H9 (cell line): ENCODE data around the gene ISCU. TPM values are rescaled to one million over a fixed set of nuclear protein-coding genes. Genes with fewer than 3 reads are reported as not detected.

ENCODE experiments used
- DNase-seq: peaks from one replicate; pipeline ENCODE4 v3.0.0-alpha.2; 2017
- H2AFZ ChIP-seq: one replicate; pipeline ENCODE4 v1.6.1; 2013; ENCODE audit warnings: mild to moderate bottlenecking, low read length, control low read depth, moderate library complexity
- H2AK5ac ChIP-seq: 2 replicates; pipeline ENCODE4 v1.6.1; 2013; ENCODE audit warnings: low read length, control low read depth, mixed read lengths; ENCODE audit not compliant: insufficient read length
- H2BK120ac ChIP-seq: one replicate; pipeline ENCODE4 v1.6.1; 2013; ENCODE audit warnings: low read depth, mild to moderate bottlenecking, low read length, control low read depth, inconsistent platforms; ENCODE audit not compliant: poor library complexity, severe bottlenecking
- H2BK12ac ChIP-seq: 2 replicates; pipeline ENCODE4 v1.6.1; 2013; ENCODE audit warnings: low read length, control low read depth, mixed read lengths, low read depth; ENCODE audit not compliant: insufficient read length
- H2BK15ac ChIP-seq: 2 replicates; pipeline ENCODE4 v1.6.1; 2013; ENCODE audit warnings: low read depth, low read length, control low read depth
- H2BK20ac ChIP-seq: one replicate; pipeline ENCODE4 v1.6.1; 2013; ENCODE audit warnings: low read depth, mild to moderate bottlenecking, low read length, control low read depth, inconsistent platforms; ENCODE audit not compliant: poor library complexity, severe bottlenecking
- H2BK5ac ChIP-seq: 2 replicates; pipeline ENCODE4 v1.6.1; 2013; ENCODE audit warnings: low read length, control low read depth, mixed read lengths; ENCODE audit not compliant: insufficient read length
- H3K14ac ChIP-seq: 2 replicates; pipeline ENCODE4 v1.6.1; 2013; ENCODE audit warnings: low read length, control low read depth; ENCODE audit not compliant: insufficient read depth
- H3K18ac ChIP-seq: 2 replicates; pipeline ENCODE4 v1.6.1; 2013; ENCODE audit warnings: low read depth, mild to moderate bottlenecking, mixed read lengths, low read length, control low read depth; ENCODE audit not compliant: insufficient read length
- H3K23ac ChIP-seq: 2 replicates; pipeline ENCODE4 v1.6.1; 2013; ENCODE audit warnings: low read length, control low read depth, mixed read lengths, low read depth; ENCODE audit not compliant: insufficient read length
- H3K23me2 ChIP-seq: 2 replicates; pipeline ENCODE4 v1.6.1; 2013; ENCODE audit warnings: low read depth, mild to moderate bottlenecking, mixed read lengths, low read length, control low read depth; ENCODE audit not compliant: insufficient read length, poor library complexity, severe bottlenecking
- H3K27ac ChIP-seq: 2 replicates; pipeline ENCODE4 v1.5.1; 2013; ENCODE audit warnings: low read length, control low read depth, mixed read lengths, low read depth; ENCODE audit not compliant: insufficient read length
- H3K27me3 ChIP-seq: 2 replicates; pipeline ENCODE4 v1.6.1; 2013; ENCODE audit warnings: low read length, control low read depth, inconsistent platforms; ENCODE audit not compliant: insufficient read depth
- H3K4ac ChIP-seq: 2 replicates; pipeline ENCODE4 v1.6.1; 2013; ENCODE audit warnings: low read depth, mild to moderate bottlenecking, control low read depth, inconsistent platforms, low read length, moderate library complexity
- H3K4me1 ChIP-seq: 2 replicates; pipeline ENCODE4 v1.6.1; 2013; ENCODE audit warnings: low read length, control low read depth, inconsistent platforms; ENCODE audit not compliant: insufficient read depth
- H3K4me2 ChIP-seq: 2 replicates; pipeline ENCODE4 v1.6.1; 2013; ENCODE audit warnings: low read length, control low read depth, mixed read lengths; ENCODE audit not compliant: insufficient read length, insufficient read depth
- H3K56ac ChIP-seq: 2 replicates; pipeline ENCODE4 v1.6.1; 2013; ENCODE audit warnings: low read depth, mild to moderate bottlenecking, mixed read lengths, low read length, control low read depth; ENCODE audit not compliant: insufficient read length
- H3K79me1 ChIP-seq: 2 replicates; pipeline ENCODE4 v1.6.1; 2013; ENCODE audit warnings: low read depth, mild to moderate bottlenecking, moderate library complexity, low read length, control low read depth, inconsistent platforms; ENCODE audit not compliant: insufficient read depth, poor library complexity, severe bottlenecking
- H3K79me2 ChIP-seq: 2 replicates; pipeline ENCODE4 v1.6.1; 2013; ENCODE audit warnings: low read length, control low read depth, inconsistent platforms; ENCODE audit not compliant: insufficient read depth
- H3K9ac ChIP-seq: 2 replicates; pipeline ENCODE4 v1.6.1; 2013; ENCODE audit warnings: low read length, control low read depth, mixed read lengths; ENCODE audit not compliant: insufficient read length; ENCODE audit errors: extremely low read depth
- H3K9me3 ChIP-seq: one replicate; pipeline ENCODE4 v1.6.1; 2013; ENCODE audit warnings: low read depth, low read length, inconsistent platforms; ENCODE audit not compliant: control insufficient read depth
- H3T11ph ChIP-seq: one replicate; pipeline ENCODE4 v1.6.1; 2013; ENCODE audit warnings: mild to moderate bottlenecking, low read length, control low read depth, inconsistent platforms
- H4K20me1 ChIP-seq: one replicate; pipeline ENCODE4 v1.6.1; 2013; ENCODE audit not compliant: control insufficient read depth, insufficient read length, insufficient read depth
- H4K5ac ChIP-seq: 2 replicates; pipeline ENCODE4 v1.6.1; 2013; ENCODE audit warnings: low read depth, mild to moderate bottlenecking, mixed read lengths, low read length, control low read depth; ENCODE audit not compliant: insufficient read length
- H4K8ac ChIP-seq: replicated peaks from 2 replicates; pipeline ENCODE4 v1.6.1; 2013; ENCODE audit warnings: low read length, control low read depth, mixed read lengths, low read depth; ENCODE audit not compliant: insufficient read length
- H4K91ac ChIP-seq: 2 replicates; pipeline ENCODE4 v1.6.1; 2013; ENCODE audit warnings: low read depth, mild to moderate bottlenecking, moderate library complexity, mixed read lengths, low read length, control low read depth; ENCODE audit not compliant: insufficient read length
- H3K27ac Mint-ChIP-seq, 3 experiments: 2 replicates in 2 of 3; 3 replicates in 1 of 3; pipeline ENCODE4 v1.8.0; 2020 to 2021; ENCODE audit warnings: mixed read lengths in 3 of 3, mild to moderate bottlenecking in 1 of 3, moderate library complexity in 1 of 3
- H3K27me3 Mint-ChIP-seq: 2 replicates; pipeline ENCODE4 v1.8.0; 2021; ENCODE audit warnings: low read depth, mild to moderate bottlenecking, moderate library complexity, mixed read lengths
- H3K36me3 Mint-ChIP-seq, 3 experiments: 2 replicates in 2 of 3; 3 replicates in 1 of 3; pipeline ENCODE4 v1.8.0; 2020 to 2021; ENCODE audit warnings: low read depth in 3 of 3, mixed read lengths in 3 of 3; ENCODE audit not compliant: insufficient read depth in 1 of 3
- H3K4me1 Mint-ChIP-seq, 2 experiments: 2 replicates each; pipeline ENCODE4 v1.8.0; 2020; ENCODE audit warnings: mixed read lengths in 2 of 2
- H3K4me3 Mint-ChIP-seq, 2 experiments: 2 replicates in 1 of 2; 3 replicates in 1 of 2; pipeline ENCODE4 v1.8.0; 2020 to 2021; ENCODE audit warnings: mild to moderate bottlenecking in 2 of 2, mixed read lengths in 2 of 2, moderate library complexity in 1 of 2
- H3K9me3 Mint-ChIP-seq, 2 experiments: 2 replicates in 1 of 2; 3 replicates in 1 of 2; pipeline ENCODE4 v1.8.0; 2020; ENCODE audit warnings: mild to moderate bottlenecking in 2 of 2, mixed read lengths in 2 of 2, moderate library complexity in 1 of 2
- WGBS: extraction: QIAGEN DNeasy Blood & Tissue Kit; methylation state at CpG from one replicate; pipeline ENCODE4 v1.1.7; 2013; ENCODE audit warnings: missing lambda C conversion rate, low lambda C conversion rate, mixed read lengths; ENCODE audit not compliant: insufficient read length; ENCODE audit errors: extremely low coverage; 5-methylcytosine and 5-hydroxymethylcytosine counted together
- total RNA-seq: library from RNA; stranded (reverse); gene quantifications from 2 replicates; pipeline ENCODE4 v1.2.1, GENCODE V29; 2021
- TF ChIP-seq, protein P1 (sequence below): fragments of 200-600 bp; sonication (generic); conservative IDR thresholded peaks from 3 replicates; pipeline ENCODE4 v1.8.0; 2021; ENCODE audit warnings: antibody characterized with exemption, mild to moderate bottlenecking

Gene ISCU
- total RNA-seq, 1 experiment from 2014 or later = 64.9 TPM

DNA sequence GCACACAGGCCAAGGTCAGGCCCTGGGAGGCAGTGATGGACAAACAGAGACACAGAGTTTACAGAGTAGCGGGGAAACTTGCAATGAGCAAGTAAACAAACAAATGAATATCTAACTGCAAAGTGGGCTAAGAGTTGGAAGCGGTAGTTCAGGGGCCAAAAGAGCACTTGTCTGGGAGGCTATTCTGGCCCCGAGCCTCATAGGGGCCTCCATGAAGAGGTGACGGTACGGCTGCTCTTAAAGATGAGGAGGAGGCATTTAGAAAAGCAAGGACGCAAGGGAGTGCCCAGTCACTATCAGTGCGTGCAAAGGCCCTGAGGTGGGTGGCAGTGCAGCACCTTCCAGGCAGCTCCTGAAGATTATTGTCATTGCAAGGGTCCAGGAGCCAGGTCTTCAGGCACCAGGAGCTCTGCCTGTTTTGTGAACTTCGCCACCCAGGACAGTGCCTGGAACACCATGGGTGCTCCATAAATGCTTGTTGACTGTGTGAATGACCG is 39.9 kb downstream of the ISCU start:
- Histone ChIP-seq H3K4me2 (no peak overlapping the region), H3K4me1 (no peaks in the 10 kb centered on the region), H3K27ac (no peak overlapping the region), H2AK5ac (no peak overlapping the region), H3K4ac (no peak overlapping the region), H3K27me3 (no peaks in the 10 kb centered on the region), H3K14ac (no peak overlapping the region), H2BK12ac (no peak overlapping the region), H4K20me1 (no peaks in the 10 kb centered on the region), H3K23me2 (no peaks in the 10 kb centered on the region), H3T11ph (no peak overlapping the region), H3K79me2 (no peaks in the 10 kb centered on the region), H3K56ac (no peak overlapping the region), H3K23ac (no peak overlapping the region), H4K91ac (no peak overlapping the region), H3K79me1 (no peaks in the 10 kb centered on the region), H3K18ac (no peak overlapping the region), H2BK5ac (no peak overlapping the region), H4K5ac (no peak overlapping the region), H3K9me3 (no peaks in the 10 kb centered on the region), H2BK120ac (no peak overlapping the region), H4K8ac (no peak overlapping the region), H3K9ac (no peak overlapping the region), H2BK15ac (no peak overlapping the region), H2BK20ac (no peak overlapping the region), H2AFZ (no peak overlapping the region)
- Mint-ChIP-seq H3K27ac (0 out of 7 replicates have a peak overlapping the region, but pooled peaks of 1 of the 3 experiments have one; percentile 45), H3K4me3 (no peak overlapping the region; a peak in 1 of 5 replicates), H3K4me1 (peaks cover 14 to 20% of the 10 kb centered on the region in 2 experiments), H3K9me3 (no peaks in the 10 kb centered on the region; a peak in 1 of 5 replicates), H3K36me3 (no peaks in the 10 kb centered on the region), H3K27me3 (peaks cover 2% of the 10 kb centered on the region)
- no peak for DNase-seq
- WGBS = no CpG with 5 or more reads among the region's 9 CpGs
- TF ChIP-seq, protein P1, sequence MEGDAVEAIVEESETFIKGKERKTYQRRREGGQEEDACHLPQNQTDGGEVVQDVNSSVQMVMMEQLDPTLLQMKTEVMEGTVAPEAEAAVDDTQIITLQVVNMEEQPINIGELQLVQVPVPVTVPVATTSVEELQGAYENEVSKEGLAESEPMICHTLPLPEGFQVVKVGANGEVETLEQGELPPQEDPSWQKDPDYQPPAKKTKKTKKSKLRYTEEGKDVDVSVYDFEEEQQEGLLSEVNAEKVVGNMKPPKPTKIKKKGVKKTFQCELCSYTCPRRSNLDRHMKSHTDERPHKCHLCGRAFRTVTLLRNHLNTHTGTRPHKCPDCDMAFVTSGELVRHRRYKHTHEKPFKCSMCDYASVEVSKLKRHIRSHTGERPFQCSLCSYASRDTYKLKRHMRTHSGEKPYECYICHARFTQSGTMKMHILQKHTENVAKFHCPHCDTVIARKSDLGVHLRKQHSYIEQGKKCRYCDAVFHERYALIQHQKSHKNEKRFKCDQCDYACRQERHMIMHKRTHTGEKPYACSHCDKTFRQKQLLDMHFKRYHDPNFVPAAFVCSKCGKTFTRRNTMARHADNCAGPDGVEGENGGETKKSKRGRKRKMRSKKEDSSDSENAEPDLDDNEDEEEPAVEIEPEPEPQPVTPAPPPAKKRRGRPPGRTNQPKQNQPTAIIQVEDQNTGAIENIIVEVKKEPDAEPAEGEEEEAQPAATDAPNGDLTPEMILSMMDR = no peak
